Measurements from ENCODE around the gene RASSF8. TPM values are rescaled to one million over a fixed set of nuclear protein-coding genes. Genes with fewer than 3 reads are reported as not detected.

The RASSF8 gene
- polyA plus RNA-seq, 3 donors, result 0.08 to 0.39 TPM; not detected in 1

GRCh38 chr12:26124446-26125399, 166.2 kb downstream of the RASSF8 start, which contains the start of gene BHLHE41:
TSS of gene BHLHE41 (minus strand) at chr12:26125037. CDS start at chr12:26124779, 258 bp downstream.
- Mint-ChIP-seq H3K27me3 (ENCODE audit: low read depth in 3 of 3) (peaks cover 84 to 91% (median 86%) of the 10 kb centered on the region in 3 donors), H3K36me3 (peaks cover 8 to 29% of the 10 kb centered on the region in 2 donors), H3K4me1 (peaks cover 43% of the 10 kb centered on the region), H3K4me3 (peak within 1 kb of the TSS; percentile 86 to 97), H3K27ac (peak within 1 kb of the TSS in 6 of 7 donors; percentile 33 to 81 (median 64)), H3K9me3 (peaks cover 0 to 40% (median 19%) of the 10 kb centered on the region in 7 donors)
- H3K9ac ChIP-seq (ENCODE audit: insufficient read depth, low read length, poor library complexity, severe bottlenecking), result no peak within 1 kb of the TSS
- H3K36me3 ChIP-seq (replicated peaks in 1 of 2; ENCODE audit: control insufficient read depth in 1 of 2, insufficient read depth in 2 of 2, low read length in 2 of 2), result no peaks in the 10 kb centered on the region
- H3K27ac ChIP-seq (ENCODE audit: low read depth in 1 of 2, low read length in 2 of 2), result no peak within 1 kb of the TSS
- peaks cover 42 to 48% of the 10 kb centered on the region in 2 donors for H3K4me1 ChIP-seq (ENCODE audit: control insufficient read depth in 1 of 2, insufficient read depth in 2 of 2, low read length in 2 of 2)
- WGBS (ENCODE audit: insufficient coverage), result 0% methylated on average over 12 of the region's 54 CpGs
- peaks cover 81 to 86% of the 10 kb centered on the region in 2 donors for H3K27me3 ChIP-seq (ENCODE audit: control insufficient read depth in 2 of 2, insufficient read depth in 2 of 2, low read length in 2 of 2)
- H3K4me3 ChIP-seq (replicated peaks in 1 of 3; ENCODE audit: low read depth in 2 of 3, low read length in 3 of 3), result peak within 1 kb of the TSS; percentile 20 to 75 (median 35)
- no peaks in the 10 kb centered on the region for H3K79me2 ChIP-seq (ENCODE audit: insufficient read depth, low read length)
- intact Hi-C loops (cut with micrococcal nuclease), result loop anchor here (10.0 kb wide), 2 partner anchors 150 to 350 kb away; no protein-coding TSS in a partner anchor
- peak within 1 kb of the TSS; percentile 72 for H2AFZ ChIP-seq (ENCODE audit: insufficient read depth, low read depth, low read length, poor library complexity, severe bottlenecking)
- DNase-seq, result peak; percentile 21 to 66 (median 44)
- H3K4me2 ChIP-seq (replicated peaks; ENCODE audit: extremely low read depth, low read length, poor library complexity, severe bottlenecking), result peak within 1 kb of the TSS; percentile 85
- peaks cover 0 to 15% of the 10 kb centered on the region in 2 donors for H3K9me3 ChIP-seq (replicated peaks in 1 of 2; ENCODE audit: control insufficient read depth in 1 of 2, insufficient read depth in 1 of 2, low read length in 2 of 2)
- H4K20me1 ChIP-seq (ENCODE audit: insufficient read depth, low read length), result no peaks in the 10 kb centered on the region
- no peak for TF ChIP-seq CTCF (IDR thresholded peaks at IDR 0.05)
